ENCODE data around the gene EXD3. TPM values are rescaled to one million over a fixed set of nuclear protein-coding genes. Genes with fewer than 3 reads are reported as not detected.
"Not testable (repeated sequence)": the region's sequence is repeated elsewhere in the genome, so short reads cannot be mapped to it uniquely, and the experiment has no call there.

EXD3 gene
- total RNA-seq, 1 experiment from 2014 or later = 1.2 TPM

GRCh38 chr9:137410236-137410890 lies 12.6 kb downstream of the EXD3 start:
- H3K4me3 ChIP-seq, H3K36me3 ChIP-seq, H3K9me3 ChIP-seq, H3K27me3 ChIP-seq, DNase-seq: not testable (repeated sequence)

DNA sequence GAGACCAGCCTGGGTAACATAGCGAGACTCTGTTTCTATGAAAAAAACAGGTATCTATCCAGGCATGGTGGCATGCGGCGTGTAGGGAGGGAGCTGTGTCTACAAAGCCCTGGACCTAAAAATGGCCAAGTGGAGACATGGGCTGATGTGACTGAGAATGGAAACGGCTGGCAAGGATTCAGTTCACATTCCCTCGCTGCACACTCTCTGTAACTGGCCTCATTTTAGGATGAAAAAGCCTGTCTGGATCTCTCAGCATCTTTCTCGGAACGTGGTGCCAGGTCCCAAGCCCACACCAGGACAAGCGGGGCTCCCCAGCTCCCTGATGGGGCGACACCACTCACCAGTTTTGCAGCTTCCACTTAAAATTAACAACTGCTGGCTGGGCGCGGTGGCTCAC lies 13.4 kb downstream of the EXD3 start:
- Histone ChIP-seq H3K27me3 (no peaks in the 10 kb centered on the region), H3K9me3 (no peaks in the 10 kb centered on the region)
- DNase-seq = no peak

DNA sequence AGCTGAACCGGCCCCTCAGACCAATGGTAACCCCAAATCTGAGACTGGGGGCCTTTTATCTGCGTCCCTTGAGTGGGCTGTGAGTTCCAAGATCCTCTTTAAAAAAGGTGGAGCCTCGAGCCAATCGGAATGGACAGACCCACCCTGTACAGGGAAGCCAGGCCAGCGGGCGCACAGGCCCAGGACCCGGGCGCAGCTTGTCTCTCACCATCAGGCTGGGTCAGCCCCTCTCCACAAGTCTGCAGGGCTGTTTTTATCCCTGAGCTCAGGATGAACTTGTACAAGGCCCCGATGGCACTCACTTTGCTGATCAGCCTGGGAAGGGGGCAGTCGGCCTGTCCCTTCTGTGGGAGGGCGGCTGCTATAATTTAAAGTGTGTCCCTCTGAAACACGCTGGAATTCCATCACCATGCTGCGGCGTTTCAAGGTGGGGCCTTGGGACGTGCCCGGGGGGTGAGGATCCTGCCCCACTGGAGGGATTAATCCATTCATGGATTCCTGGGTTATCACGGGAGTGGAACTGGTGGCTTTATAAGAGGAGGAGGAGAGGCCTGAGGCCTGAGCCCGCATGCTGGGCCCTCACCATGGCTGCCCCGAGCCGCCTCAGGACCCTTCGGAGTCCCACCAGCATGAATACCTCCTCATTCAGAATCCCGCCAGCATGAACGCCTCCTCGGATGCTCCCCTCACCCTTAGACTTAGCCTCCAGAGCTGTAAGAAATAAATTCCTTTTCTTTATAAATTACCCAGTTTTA lies 14.1 kb downstream of the EXD3 start:
- Histone ChIP-seq H3K9me3 (no peaks in the 10 kb centered on the region), H3K27me3 (no peaks in the 10 kb centered on the region), H3K4me3 (no peak overlapping the region), H3K36me3 (no peaks in the 10 kb centered on the region)
- no peak for DNase-seq

More for the DNA sequence above, 13.4 kb downstream of the EXD3 start:
- no peak overlapping the region for H3K4me3 ChIP-seq
- H3K36me3 ChIP-seq = no peaks in the 10 kb centered on the region

- Histone ChIP-seq H3K9me3 (no peaks in the 10 kb centered on the region), H3K36me3 (no peaks in the 10 kb centered on the region), H3K27me3 (no peaks in the 10 kb centered on the region), H3K4me3 (no peak overlapping the region)
- no peak for DNase-seq
Measured at GRCh38 chr9:137407590-137408300, 15.2 kb downstream of the EXD3 start.

GRCh38 chr9:137406876-137407589 lies 15.9 kb downstream of the EXD3 start:
- no peaks in the 10 kb centered on the region for H3K36me3 ChIP-seq
- no peaks in the 10 kb centered on the region for H3K27me3 ChIP-seq
- no peak overlapping the region for H3K4me3 ChIP-seq
- H3K9me3 ChIP-seq = no peaks in the 10 kb centered on the region
- DNase-seq = peak; percentile 31

DNA sequence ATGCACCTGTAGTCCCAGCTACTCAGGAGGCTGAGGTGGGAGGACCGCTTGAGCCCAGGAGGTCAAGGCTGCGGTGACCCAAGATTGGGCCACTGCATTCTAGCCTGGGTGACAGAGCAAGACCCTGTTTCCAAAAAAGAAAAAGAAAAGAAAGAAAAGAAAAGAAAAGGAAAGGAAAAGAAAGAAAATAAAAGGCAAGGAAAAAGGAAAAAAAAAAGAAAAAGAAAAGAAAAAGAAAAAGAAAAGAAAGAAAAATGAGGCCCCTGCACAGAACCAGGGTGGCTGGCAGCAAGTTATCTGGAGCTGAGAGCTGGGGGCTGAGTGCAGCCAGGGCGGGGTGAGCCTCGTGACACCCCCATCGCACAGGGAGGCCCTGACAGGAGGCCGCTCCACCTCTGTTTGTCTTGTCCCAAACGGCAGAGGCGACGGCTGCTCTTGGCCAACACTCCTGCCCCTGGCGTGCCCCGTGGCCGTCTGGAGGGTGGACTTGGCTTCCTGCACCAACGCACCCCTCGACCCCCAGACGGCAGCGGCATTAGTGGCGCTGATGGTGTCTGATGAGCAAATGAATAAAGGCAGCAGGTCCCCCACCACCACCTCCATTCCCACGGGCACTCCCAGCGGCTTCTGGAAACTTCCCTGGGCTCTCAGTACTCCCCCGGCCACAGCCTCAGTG lies 16.7 kb downstream of the EXD3 start:
- no peaks in the 10 kb centered on the region for H3K36me3 ChIP-seq
- no peaks in the 10 kb centered on the region for H3K9me3 ChIP-seq
- no peak overlapping the region for H3K4me3 ChIP-seq
- no peak for DNase-seq
- no peaks in the 10 kb centered on the region for H3K27me3 ChIP-seq

DNA sequence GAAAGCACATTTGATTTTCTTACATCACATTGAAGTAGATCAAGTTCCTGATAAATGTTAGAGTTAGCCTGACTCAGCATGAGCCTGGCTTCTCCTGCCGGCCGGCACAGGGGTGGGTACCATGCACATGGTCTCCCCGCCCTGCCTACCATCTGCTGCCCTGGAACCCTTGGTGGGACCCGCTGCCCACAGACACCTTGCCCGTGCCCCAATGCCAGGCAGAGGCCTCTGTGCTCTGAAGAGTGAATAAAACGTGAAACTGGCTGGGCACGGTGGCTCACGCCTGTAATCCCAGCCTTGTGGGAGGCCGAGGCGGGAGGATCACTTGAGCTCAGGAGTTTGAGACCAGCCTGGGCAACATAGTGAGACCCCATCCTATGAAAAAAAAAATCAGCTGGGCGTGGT lies 17.3 kb downstream of the EXD3 start:
- DNase-seq = no peak
- Histone ChIP-seq H3K4me3 (no peak overlapping the region), H3K9me3 (no peaks in the 10 kb centered on the region), H3K27me3 (no peaks in the 10 kb centered on the region), H3K36me3 (no peaks in the 10 kb centered on the region)

- no peaks in the 10 kb centered on the region for H3K9me3 ChIP-seq
- H3K36me3 ChIP-seq = no peaks in the 10 kb centered on the region
- no peaks in the 10 kb centered on the region for H3K27me3 ChIP-seq
- no peak for DNase-seq
- H3K4me3 ChIP-seq = no peak overlapping the region
Measured at GRCh38 chr9:137404961-137405567, 17.9 kb downstream of the EXD3 start.

DNA sequence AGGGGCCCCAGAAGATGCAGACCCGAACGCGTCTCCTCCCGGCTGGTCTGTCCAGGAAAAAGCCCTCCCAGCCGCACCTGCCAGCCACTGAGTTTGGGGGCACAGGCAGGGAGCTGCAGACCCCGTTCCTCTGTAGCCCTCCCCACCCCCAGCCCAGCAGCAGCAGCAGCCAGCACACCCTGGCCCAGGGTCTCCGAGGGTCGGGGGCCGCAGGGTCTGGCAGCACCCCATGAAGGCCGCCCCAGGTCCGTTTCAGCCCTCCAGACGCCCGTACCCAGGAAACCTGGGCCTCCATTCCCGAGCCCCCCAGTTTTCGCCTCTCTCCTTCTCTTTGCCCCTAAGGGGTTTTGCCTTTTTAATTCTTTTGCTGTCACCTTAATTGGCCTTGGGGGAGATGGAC lies 19.7 kb downstream of the EXD3 start:
- Histone ChIP-seq H3K9me3 (no peaks in the 10 kb centered on the region), H3K36me3 (no peaks in the 10 kb centered on the region), H3K27me3 (no peaks in the 10 kb centered on the region), H3K4me3 (no peak overlapping the region)
- no peak for DNase-seq

- no peak overlapping the region for H3K4me3 ChIP-seq
- DNase-seq = no peak
- H3K9me3 ChIP-seq = no peaks in the 10 kb centered on the region
- H3K27me3 ChIP-seq = no peaks in the 10 kb centered on the region
- no peaks in the 10 kb centered on the region for H3K36me3 ChIP-seq
Measured at GRCh38 chr9:137402746-137403145, 20.2 kb downstream of the EXD3 start.

GRCh38 chr9:137398561-137399468 lies 24.1 kb downstream of the EXD3 start:
- Histone ChIP-seq H3K36me3 (no peaks in the 10 kb centered on the region), H3K9me3 (no peaks in the 10 kb centered on the region), H3K4me3 (no peak overlapping the region), H3K27me3 (no peaks in the 10 kb centered on the region)
- DNase-seq = no peak

DNA sequence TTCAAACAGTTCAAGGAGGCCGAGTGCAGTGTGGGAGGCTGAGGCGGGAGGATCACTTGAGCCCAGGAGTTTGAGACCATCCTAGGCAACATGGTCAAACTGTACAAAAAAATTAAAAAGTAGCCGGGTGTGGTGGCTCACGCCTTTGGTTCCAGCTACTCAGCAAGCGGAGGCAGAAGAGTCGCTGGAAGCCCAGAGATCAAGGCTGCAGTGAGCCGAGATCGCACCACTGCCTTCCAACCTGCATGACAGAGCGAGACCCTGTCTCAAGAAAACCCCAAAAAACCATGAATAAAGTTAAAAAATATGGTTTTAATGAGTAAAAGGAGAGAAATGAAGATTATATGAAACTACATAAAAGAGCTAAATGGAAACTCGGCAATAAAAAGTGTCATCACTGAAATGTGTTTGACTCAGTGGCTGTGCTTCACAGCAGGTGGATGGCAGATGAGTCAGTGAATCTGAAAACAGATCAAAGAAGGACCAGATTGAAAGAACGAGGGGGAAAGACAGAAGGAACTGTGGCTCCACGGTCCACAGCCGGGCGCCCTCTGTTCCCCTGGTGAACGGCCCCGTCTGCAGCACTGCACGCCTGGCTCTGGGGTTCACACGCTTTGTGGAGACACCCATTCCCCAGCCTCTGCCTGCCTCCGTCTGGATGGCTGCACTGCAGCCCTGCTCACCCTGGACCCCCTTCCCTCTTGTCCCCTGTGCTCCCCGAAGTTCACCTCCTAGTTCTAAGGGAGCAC lies 25.1 kb downstream of the EXD3 start:
- Histone ChIP-seq H3K9me3 (no peaks in the 10 kb centered on the region), H3K27me3 (no peaks in the 10 kb centered on the region), H3K4me3 (no peak overlapping the region), H3K36me3 (no peaks in the 10 kb centered on the region)
- DNase-seq = no peak

- DNase-seq = no peak
- no peaks in the 10 kb centered on the region for H3K27me3 ChIP-seq
- H3K4me3 ChIP-seq = no peak overlapping the region
- H3K36me3 ChIP-seq = no peaks in the 10 kb centered on the region
- no peaks in the 10 kb centered on the region for H3K9me3 ChIP-seq
Measured at GRCh38 chr9:137396634-137397367, 26.2 kb downstream of the EXD3 start.

- Histone ChIP-seq H3K9me3 (no peaks in the 10 kb centered on the region), H3K27me3 (no peaks in the 10 kb centered on the region), H3K36me3 (no peaks in the 10 kb centered on the region), H3K4me3 (no peak overlapping the region)
- DNase-seq = no peak
Measured at GRCh38 chr9:137396227-137396626, 26.7 kb downstream of the EXD3 start.
